Vein endothelial cell (primary cell): Measurements from ENCODE around the gene MED7. TPM values are rescaled to one million over a fixed set of nuclear protein-coding genes. Genes with fewer than 3 reads are reported as not detected.

Source experiments
- total RNA-seq: library from RNA; depleted of rRNA; stranded (reverse); fragments of >200 nt; gene quantifications from 2 replicates; pipeline ENCODE4 v1.2.3, GENCODE V29; 2012

The MED7 gene, protein sequence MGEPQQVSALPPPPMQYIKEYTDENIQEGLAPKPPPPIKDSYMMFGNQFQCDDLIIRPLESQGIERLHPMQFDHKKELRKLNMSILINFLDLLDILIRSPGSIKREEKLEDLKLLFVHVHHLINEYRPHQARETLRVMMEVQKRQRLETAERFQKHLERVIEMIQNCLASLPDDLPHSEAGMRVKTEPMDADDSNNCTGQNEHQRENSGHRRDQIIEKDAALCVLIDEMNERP
- total RNA-seq: 8.2 and 10.3 TPM in 2 replicates

DNA sequence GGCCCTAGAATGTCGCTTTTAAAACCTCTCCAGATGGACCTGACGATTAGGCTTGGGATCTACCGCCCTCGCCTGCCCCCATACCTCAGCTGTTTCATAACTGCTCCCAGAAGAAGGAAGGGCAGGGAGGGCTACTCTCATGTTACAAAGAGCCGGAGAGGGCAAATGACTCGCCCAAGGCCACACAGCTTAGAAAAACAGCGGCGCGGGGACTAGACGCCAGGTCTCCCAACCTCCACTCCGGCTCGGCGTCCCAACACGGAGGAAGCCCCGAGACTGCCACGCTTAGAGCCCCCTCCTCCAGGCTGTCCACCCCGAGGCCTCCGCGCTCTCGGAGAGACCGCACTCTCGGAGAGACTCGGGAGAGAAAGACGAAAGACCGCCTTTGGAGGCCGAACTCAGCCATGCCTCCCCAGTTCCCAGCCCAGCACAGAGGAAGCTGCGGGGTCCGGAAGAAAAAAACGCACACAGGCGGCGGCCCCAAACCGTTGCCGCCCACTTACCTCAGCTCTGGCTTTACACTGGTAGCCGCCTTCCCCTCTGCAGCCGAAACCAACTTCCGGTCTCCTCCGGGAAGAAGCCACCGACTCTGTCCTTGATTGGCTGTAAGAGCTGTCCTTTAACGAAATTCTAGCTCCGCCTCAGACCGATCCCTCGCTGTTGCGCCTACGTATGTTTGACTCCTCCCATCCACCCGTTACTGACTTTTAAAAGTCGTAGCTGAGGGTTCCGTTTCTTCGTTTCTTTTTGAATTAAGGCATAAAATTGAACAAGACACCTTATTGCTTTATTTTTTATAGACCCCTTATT, at the start of gene MED7:
MED7 (minus strand) TSS at position 549 of the 810 bp plus-strand sequence. CDS start 3,434 bp downstream, outside the sequence.

DNA sequence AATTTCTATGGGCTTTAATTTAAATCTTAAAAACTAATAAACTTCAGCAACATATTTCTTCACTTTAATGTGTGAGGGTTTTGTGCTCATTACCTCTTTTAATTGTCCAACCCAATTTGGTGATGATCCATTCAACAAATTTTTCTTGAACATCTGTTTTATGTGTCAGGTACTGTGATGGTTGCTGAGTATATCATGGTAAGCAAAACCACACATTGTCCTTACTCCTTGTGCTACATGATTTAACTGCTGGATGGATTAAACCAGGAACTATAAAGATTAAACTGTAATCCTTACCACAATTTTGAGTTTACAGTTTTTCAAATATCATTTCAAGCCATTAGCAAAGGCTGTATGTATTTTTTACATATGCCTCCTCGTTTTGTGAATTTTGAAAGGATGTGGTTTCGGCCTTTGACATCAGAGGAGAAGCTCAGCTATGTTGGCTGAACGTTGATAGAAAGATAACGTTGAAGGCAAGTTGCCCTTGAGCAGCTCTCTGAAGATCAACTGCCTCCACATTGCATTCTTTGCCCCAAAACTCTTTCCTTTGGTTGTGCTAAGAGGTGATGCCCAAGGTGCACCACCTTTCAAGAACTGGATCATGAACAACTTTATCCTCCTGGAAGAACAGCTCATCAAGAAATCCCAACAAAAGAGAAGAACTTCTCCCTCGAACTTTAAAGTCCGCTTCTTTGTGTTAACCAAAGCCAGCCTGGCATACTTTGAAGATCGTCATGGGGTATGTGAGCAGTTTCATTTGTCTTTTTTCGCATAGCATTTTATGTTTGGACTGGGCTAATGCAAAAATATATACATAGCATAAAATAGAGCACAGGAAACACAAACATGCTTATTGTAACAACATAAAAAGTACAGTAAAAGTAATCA, 38.0 kb upstream of the MED7 start, which contains the start of gene ITK:
ITK (plus strand) TSS at position 467 of the 891 bp plus-strand sequence; CDS start at position 605, 138 bp downstream.

DNA sequence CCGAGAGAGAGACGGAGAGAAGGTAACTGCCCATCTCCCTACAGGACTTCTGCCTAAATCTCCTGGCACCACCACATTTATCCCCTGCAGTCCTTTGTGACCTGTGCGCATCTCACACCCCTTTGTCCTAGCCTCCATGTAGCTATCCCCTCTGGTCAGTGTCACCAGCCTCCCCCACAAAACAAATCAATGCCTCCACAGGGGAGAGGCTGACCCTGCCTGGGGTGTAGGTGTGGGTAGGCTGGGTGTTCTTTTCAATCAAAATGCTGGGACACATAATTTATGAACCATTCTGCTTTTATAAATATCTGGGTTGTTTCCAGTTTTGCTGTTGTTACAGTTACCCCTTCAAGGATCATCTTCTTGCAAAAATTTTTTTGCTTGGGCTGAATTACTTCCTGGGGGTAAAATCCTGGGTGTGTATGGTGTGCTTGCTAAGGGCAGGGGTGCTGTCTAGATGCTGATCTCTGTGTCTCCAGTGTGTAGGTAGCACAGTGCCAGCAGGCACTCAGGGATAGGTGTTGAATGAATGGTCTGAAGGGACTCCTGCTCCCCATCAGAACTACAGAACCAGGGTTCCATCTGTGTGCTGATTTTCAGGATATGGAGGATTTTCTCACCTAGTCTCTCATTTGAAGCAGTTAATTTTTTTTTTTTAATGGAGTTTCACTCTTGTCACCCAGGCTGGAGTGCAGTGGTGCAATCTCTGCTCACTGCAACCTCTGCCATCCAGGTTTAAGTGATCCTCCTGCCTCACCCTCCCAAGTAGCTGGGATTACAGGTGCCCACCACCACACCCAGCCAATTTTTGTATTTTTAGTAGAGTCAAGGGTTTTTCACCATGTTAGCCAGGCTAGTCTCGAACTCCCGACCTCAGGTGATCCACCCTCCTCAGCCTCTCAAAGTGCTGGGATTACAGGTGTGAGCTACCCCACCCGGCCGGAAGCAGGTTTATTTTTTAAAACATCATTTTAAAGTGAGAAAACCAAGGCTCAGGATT, 23.8 kb upstream of the MED7 start, which contains the start of gene GARIN3:
GARIN3 (minus strand) TSS at position 51 of the 1,000 bp plus-strand sequence. CDS start 96 bp downstream, outside the sequence.

DNA sequence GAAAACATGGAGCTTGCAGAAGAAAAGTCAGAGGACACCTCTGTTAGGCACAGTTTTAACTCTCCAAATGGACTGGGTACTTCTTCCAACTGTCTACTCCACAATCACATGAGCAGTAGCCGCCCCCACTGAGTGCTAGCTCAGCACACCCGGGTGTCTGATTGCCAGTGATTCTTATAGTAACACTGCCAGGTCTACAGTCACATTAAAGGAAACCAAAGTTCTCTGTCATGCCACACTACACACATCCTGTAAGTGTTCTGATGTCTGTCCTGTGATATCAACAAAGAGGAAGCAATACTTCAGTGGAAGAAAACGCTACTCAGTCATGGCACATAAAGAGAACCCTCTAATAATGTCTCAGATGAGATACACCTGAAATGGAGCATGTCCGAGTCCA, 33.7 kb downstream of the MED7 start, which contains the start of gene HAVCR2:
HAVCR2 (minus strand) TSS at position 69 of the 400 bp plus-strand sequence; CDS start at position 8, 61 bp downstream.

Other genes starting within 250 kb of the MED7 start
- not detected in 2 replicates for gene TIMD4, start 179.6 kb downstream of the MED7 start, total RNA-seq
- not detected in 2 replicates for gene HAVCR1, start 83.7 kb downstream of the MED7 start, total RNA-seq
- gene HAVCR2, start 33.8 kb downstream of the MED7 start, total RNA-seq: under 0.01 and 0.67 TPM in 2 replicates
- not detected in 2 replicates for gene GARIN3, start 23.4 kb upstream of the MED7 start, total RNA-seq
- gene ITK, start 38.0 kb upstream of the MED7 start, total RNA-seq: not detected in 2 replicates
- gene CYFIP2, start 123.3 kb upstream of the MED7 start, total RNA-seq: 21.6 and 29.7 TPM in 2 replicates